SU-DHL-6 (cell line): ENCODE measurements around the gene C1QTNF1.

Source experiments
- EZH2phosphoT487 ChIP-seq: fragments of 200-600 bp; sonication (generic), shearing (Covaris generic); conservative IDR thresholded peaks from 2 replicates; pipeline ENCODE4 v1.6.1; 2018; ENCODE audit warnings: mild to moderate bottlenecking, antibody characterized with exemption, low read length, moderate library complexity, mixed read lengths
- TF ChIP-seq, protein P1 (sequence below): fragments of 200-600 bp; sonication (generic); IDR thresholded peaks from one replicate; pipeline ENCODE4 v1.5.1; 2017; ENCODE audit warnings: antibody characterized with exemption, mild to moderate bottlenecking, low read length, moderate library complexity; ENCODE audit not compliant: insufficient read depth, poor library complexity, severe bottlenecking

DNA sequence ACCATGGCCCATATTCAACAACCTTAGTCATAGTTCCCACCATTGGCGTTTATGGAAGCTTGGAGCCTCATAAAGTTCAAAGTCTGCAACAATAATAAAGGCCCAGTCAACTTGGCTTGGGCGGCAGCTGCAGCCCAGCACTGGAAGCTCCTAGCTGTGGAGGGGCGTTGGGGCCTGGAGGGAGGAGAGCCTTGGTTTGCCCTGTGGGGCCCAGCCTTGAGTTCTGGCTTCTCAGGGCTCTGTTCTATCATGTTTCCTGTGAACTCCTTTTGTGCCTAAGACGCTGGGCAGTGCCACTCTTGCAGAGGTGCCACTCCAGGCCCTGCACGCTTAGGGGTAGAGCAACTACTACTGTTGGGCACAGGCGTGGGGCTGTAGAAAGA lies 49.7 kb downstream of the C1QTNF1 start:
- TF ChIP-seq, protein P1, sequence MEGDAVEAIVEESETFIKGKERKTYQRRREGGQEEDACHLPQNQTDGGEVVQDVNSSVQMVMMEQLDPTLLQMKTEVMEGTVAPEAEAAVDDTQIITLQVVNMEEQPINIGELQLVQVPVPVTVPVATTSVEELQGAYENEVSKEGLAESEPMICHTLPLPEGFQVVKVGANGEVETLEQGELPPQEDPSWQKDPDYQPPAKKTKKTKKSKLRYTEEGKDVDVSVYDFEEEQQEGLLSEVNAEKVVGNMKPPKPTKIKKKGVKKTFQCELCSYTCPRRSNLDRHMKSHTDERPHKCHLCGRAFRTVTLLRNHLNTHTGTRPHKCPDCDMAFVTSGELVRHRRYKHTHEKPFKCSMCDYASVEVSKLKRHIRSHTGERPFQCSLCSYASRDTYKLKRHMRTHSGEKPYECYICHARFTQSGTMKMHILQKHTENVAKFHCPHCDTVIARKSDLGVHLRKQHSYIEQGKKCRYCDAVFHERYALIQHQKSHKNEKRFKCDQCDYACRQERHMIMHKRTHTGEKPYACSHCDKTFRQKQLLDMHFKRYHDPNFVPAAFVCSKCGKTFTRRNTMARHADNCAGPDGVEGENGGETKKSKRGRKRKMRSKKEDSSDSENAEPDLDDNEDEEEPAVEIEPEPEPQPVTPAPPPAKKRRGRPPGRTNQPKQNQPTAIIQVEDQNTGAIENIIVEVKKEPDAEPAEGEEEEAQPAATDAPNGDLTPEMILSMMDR, result no peak
- no peak for TF ChIP-seq EZH2phosphoT487
